ENCODE measurements around the gene MOB2.

The MOB2 gene

DNA sequence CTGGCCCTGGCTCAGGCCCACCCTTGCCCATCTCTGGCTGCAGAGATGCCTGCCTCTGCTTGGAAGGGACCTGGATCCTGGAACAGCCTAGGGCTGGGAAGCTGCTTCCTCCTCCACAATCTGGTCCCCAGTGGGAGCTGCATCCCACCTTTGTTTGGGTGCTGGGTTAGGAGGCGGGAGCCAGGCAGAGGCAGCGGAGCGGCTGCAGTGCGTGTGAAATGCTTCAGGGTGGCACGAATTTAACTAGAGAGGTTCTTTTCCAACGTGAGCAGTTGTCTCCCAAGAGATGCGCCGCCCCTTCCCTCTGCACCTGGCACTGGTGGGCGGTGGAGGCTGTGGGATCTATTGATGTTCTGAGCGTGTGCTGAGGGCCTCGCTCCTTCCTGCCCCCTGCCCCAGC is 65.3 kb downstream of the MOB2 start:
- Histone ChIP-seq H4K20me1 (ENCODE audit: low read depth, low read length) (no peaks in the 10 kb centered on the region), H3K27ac (ENCODE audit: low read depth, low read length) (no peak overlapping the region), H3K4me2 (ENCODE audit: low read depth, low read length, poor library complexity, severe bottlenecking) (no peak overlapping the region), H3K36me3 (ENCODE audit: low read length) (no peaks in the 10 kb centered on the region), H3K9me2 (replicated peaks; ENCODE audit: insufficient read depth, low read length) (no peaks in the 10 kb centered on the region), H3K4me3 (ENCODE audit: insufficient read depth, low read length, poor library complexity, severe bottlenecking) (no peak overlapping the region), H3K9ac (ENCODE audit: low read length) (no peak overlapping the region), H3K27me3 (ENCODE audit: low read length) (no peaks in the 10 kb centered on the region), H3K79me2 (ENCODE audit: insufficient read depth, low read length) (no peaks in the 10 kb centered on the region), H3K9me3 (ENCODE audit: insufficient read depth, low read length) (peaks cover 18% of the 10 kb centered on the region; the same call in 1 of the 2 replicates), H2AFZ (ENCODE audit: low read depth, low read length, severe bottlenecking) (no peak overlapping the region), H3F3A (ENCODE audit: insufficient read depth) (no peaks in the 10 kb centered on the region)
- TF ChIP-seq EZH2phosphoT487 (conservative IDR thresholded peaks at IDR 0.05; ENCODE audit: low read length), result no peak
- TF ChIP-seq, protein P1, sequence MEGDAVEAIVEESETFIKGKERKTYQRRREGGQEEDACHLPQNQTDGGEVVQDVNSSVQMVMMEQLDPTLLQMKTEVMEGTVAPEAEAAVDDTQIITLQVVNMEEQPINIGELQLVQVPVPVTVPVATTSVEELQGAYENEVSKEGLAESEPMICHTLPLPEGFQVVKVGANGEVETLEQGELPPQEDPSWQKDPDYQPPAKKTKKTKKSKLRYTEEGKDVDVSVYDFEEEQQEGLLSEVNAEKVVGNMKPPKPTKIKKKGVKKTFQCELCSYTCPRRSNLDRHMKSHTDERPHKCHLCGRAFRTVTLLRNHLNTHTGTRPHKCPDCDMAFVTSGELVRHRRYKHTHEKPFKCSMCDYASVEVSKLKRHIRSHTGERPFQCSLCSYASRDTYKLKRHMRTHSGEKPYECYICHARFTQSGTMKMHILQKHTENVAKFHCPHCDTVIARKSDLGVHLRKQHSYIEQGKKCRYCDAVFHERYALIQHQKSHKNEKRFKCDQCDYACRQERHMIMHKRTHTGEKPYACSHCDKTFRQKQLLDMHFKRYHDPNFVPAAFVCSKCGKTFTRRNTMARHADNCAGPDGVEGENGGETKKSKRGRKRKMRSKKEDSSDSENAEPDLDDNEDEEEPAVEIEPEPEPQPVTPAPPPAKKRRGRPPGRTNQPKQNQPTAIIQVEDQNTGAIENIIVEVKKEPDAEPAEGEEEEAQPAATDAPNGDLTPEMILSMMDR (IDR thresholded peaks at IDR 0.05; ENCODE audit: insufficient read depth, low read length, poor library complexity, severe bottlenecking), result no peak

DNA sequence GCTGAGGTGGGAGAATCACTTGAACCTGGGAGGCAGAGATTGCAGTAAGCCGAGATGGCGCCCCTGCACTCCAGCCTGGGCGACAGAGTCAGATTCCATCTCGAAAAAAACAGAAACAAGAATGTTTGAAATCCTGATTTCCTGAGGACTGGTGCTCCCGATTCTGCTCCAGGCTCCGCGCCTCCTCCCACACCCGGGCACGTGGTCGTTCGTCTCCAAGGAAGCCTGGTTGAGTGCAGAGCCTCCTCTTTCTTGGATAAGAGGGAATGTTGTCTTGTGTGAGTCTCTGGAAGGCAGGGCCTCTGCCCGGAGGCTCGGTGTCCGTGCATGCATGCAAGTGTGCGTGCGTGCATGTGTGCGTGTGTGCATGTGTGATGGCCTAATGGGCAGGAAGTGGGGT is 66.8 kb downstream of the MOB2 start:
- Histone ChIP-seq H4K20me1 (ENCODE audit: low read depth, low read length) (no peaks in the 10 kb centered on the region), H3K27me3 (ENCODE audit: low read length) (no peaks in the 10 kb centered on the region), H3K79me2 (ENCODE audit: insufficient read depth, low read length) (no peaks in the 10 kb centered on the region), H3F3A (ENCODE audit: insufficient read depth) (no peaks in the 10 kb centered on the region), H2AFZ (ENCODE audit: low read depth, low read length, severe bottlenecking) (no peak overlapping the region), H3K9me2 (replicated peaks; ENCODE audit: insufficient read depth, low read length) (no peaks in the 10 kb centered on the region), H3K27ac (ENCODE audit: low read depth, low read length) (no peak overlapping the region), H3K4me2 (ENCODE audit: low read depth, low read length, poor library complexity, severe bottlenecking) (no peak overlapping the region), H3K4me3 (ENCODE audit: insufficient read depth, low read length, poor library complexity, severe bottlenecking) (no peak overlapping the region), H3K36me3 (ENCODE audit: low read length) (no peaks in the 10 kb centered on the region), H3K9me3 (ENCODE audit: insufficient read depth, low read length) (peaks cover 18% of the 10 kb centered on the region; the same call in 1 of the 2 replicates), H3K9ac (ENCODE audit: low read length) (no peak overlapping the region)
- TF ChIP-seq, protein P1 (IDR thresholded peaks at IDR 0.05; ENCODE audit: insufficient read depth, low read length, poor library complexity, severe bottlenecking), result no peak
- TF ChIP-seq EZH2phosphoT487 (conservative IDR thresholded peaks at IDR 0.05; ENCODE audit: low read length), result no peak
